H1 (cell line): ENCODE data around the gene TGM2. TPM values are rescaled to one million over a fixed set of nuclear protein-coding genes. Genes with fewer than 3 reads are reported as not detected.

Experiments used
- CTCF ChIA-PET: fragments of 300-600 bp; sonication (Branson Sonifier 250); formaldehyde crosslinking; loops from one replicate; lab custom pipeline; 2021; ENCODE audit not compliant: partially characterized antibody; lab: Charles Lee
- POLR2A ChIA-PET: fragments of 300-600 bp; sonication (Branson Sonifier 250); formaldehyde crosslinking; loops from one replicate; lab custom pipeline; 2021; ENCODE audit warnings: inconsistent platforms; ENCODE audit not compliant: partially characterized antibody; lab: Charles Lee
- DNase-seq, 2 experiments: peaks; one replicate each; pipeline versions ENCODE4 v3.0.0 to v3.0.0-alpha.2; 2010 to 2022; ENCODE audit warnings: low spot score in 2 of 2, low read depth in 1 of 2, mixed read lengths in 1 of 2
- FAIRE-seq: peaks from 2 replicates; lab custom pipeline; 2011; peaks lifted over from hg19 to GRCh38; lab: Jason Lieb, UNC
- H2AFZ ChIP-seq: 2 replicates; pipeline ENCODE4 v1.8.1; 2012; ENCODE audit warnings: low read length, inconsistent platforms
- H2AK5ac ChIP-seq: 2 replicates; pipeline ENCODE4 v1.6.1; 2013; ENCODE audit warnings: low read depth, low read length
- H2BK120ac ChIP-seq: replicated peaks from 2 replicates; pipeline ENCODE3; 2013; ENCODE audit warnings: low read depth, low read length, inconsistent platforms
- H2BK12ac ChIP-seq: 2 replicates; pipeline ENCODE4 v1.6.1; 2013; ENCODE audit warnings: low read depth, low read length
- H2BK15ac ChIP-seq: 2 replicates; pipeline ENCODE4 v1.6.1; 2013; ENCODE audit warnings: low read length
- H2BK20ac ChIP-seq: 2 replicates; pipeline ENCODE4 v1.6.1; 2013; ENCODE audit warnings: low read length
- H2BK5ac ChIP-seq: 2 replicates; pipeline ENCODE4 v1.6.1; 2013; ENCODE audit warnings: low read depth, low read length
- H3K14ac ChIP-seq: 2 replicates; pipeline ENCODE4 v1.6.1; 2013; ENCODE audit warnings: inconsistent platforms; ENCODE audit not compliant: insufficient read length
- H3K18ac ChIP-seq: 2 replicates; pipeline ENCODE4 v1.6.1; 2013; ENCODE audit warnings: low read length; ENCODE audit errors: extremely low read depth
- H3K23ac ChIP-seq: 2 replicates; pipeline ENCODE4 v1.6.1; 2013; ENCODE audit warnings: inconsistent platforms; ENCODE audit not compliant: insufficient read length
- H3K23me2 ChIP-seq: 2 replicates; pipeline ENCODE4 v1.6.1; 2013; ENCODE audit warnings: low read depth, low read length
- H3K27ac ChIP-seq: 2 replicates; pipeline ENCODE4 v1.6.1; 2011; ENCODE audit warnings: low read depth, low read length, inconsistent platforms
- H3K27me3 ChIP-seq, 4 experiments: replicated peaks in 1 of 4; 1 replicate in 1 of 4; 2 replicates in 3 of 4; pipeline versions ENCODE4 v1.6.1 to v1.8.1; 2011 to 2013; ENCODE audit warnings: low read length in 3 of 4, mild to moderate bottlenecking in 3 of 4, inconsistent platforms in 2 of 4, mixed read lengths in 2 of 4, moderate library complexity in 1 of 4; ENCODE audit not compliant: control insufficient read depth in 3 of 4, insufficient read depth in 3 of 4; ENCODE audit errors: extremely low read depth in 1 of 4
- H3K36me3 ChIP-seq, 4 experiments: 2 replicates each; pipeline versions ENCODE4 v1.6.1 to v1.8.1; 2011 to 2013; ENCODE audit warnings: mild to moderate bottlenecking in 4 of 4, low read length in 3 of 4, moderate library complexity in 2 of 4, control low read depth in 1 of 4, inconsistent platforms in 1 of 4; ENCODE audit not compliant: insufficient read depth in 4 of 4, control insufficient read depth in 2 of 4
- H3K4ac ChIP-seq: replicated peaks from 2 replicates; pipeline ENCODE3; 2013; ENCODE audit warnings: low read length, low read depth, mixed read lengths, inconsistent platforms; ENCODE audit not compliant: insufficient read length
- H3K4me1 ChIP-seq, 4 experiments: replicated peaks in 1 of 4; 1 replicate in 1 of 4; 2 replicates in 3 of 4; pipeline versions ENCODE4 v1.6.1 to v1.8.1; 2011 to 2013; ENCODE audit warnings: low read length in 3 of 4, inconsistent platforms in 2 of 4, mixed read lengths in 1 of 4; ENCODE audit not compliant: insufficient read depth in 4 of 4, control insufficient read depth in 3 of 4
- H3K4me2 ChIP-seq, 2 experiments: 2 replicates each; pipeline versions ENCODE4 v1.6.1 to v1.8.1; 2011 to 2013; ENCODE audit warnings: low read depth in 2 of 2, low read length in 2 of 2, control low read depth in 1 of 2, inconsistent platforms in 1 of 2, mild to moderate bottlenecking in 1 of 2; ENCODE audit not compliant: insufficient read depth in 1 of 2
- H3K4me3 ChIP-seq, 4 experiments: fragments of 200-600, 300-600 bp in 1 of 4; sonication (generic), shearing (Covaris generic), sonication (Bioruptor Twin) in 1 of 4; 2 replicates each; pipeline versions ENCODE4 v1.5.1 to v1.8.1; 2011 to 2016; ENCODE audit warnings: low read length in 4 of 4, low read depth in 3 of 4, control low read depth in 2 of 4, inconsistent platforms in 2 of 4, mild to moderate bottlenecking in 2 of 4, mixed read lengths in 1 of 4, moderate library complexity in 1 of 4; ENCODE audit not compliant: insufficient read depth in 2 of 4; ENCODE audit errors: extremely low read depth in 1 of 4
- H3K56ac ChIP-seq: replicated peaks from 2 replicates; pipeline ENCODE3; 2013; ENCODE audit warnings: low read depth, mild to moderate bottlenecking, mixed read lengths, low read length, inconsistent platforms; ENCODE audit not compliant: insufficient read length
- H3K79me1 ChIP-seq: 2 replicates; pipeline ENCODE4 v1.6.1; 2013; ENCODE audit warnings: low read depth, low read length, control low read depth
- H3K79me2 ChIP-seq, 2 experiments: 2 replicates each; pipeline versions ENCODE4 v1.6.1 to v1.8.1; 2012 to 2013; ENCODE audit warnings: low read length in 2 of 2, mild to moderate bottlenecking in 2 of 2, inconsistent platforms in 1 of 2; ENCODE audit not compliant: insufficient read depth in 2 of 2, control insufficient read depth in 1 of 2
- H3K9ac ChIP-seq, 4 experiments: replicated peaks in 1 of 4; 1 replicate in 1 of 4; 2 replicates in 3 of 4; pipeline versions ENCODE4 v1.6.1 to v1.8.1; 2011 to 2013; ENCODE audit warnings: low read depth in 3 of 4, low read length in 3 of 4, control low read depth in 2 of 4, mild to moderate bottlenecking in 2 of 4, moderate library complexity in 2 of 4, inconsistent platforms in 1 of 4; ENCODE audit errors: extremely low read depth in 1 of 4
- H3K9me3 ChIP-seq, 2 experiments: 2 replicates each; pipeline versions ENCODE4 v1.6.1 to v1.8.1; 2012 to 2013; ENCODE audit warnings: mild to moderate bottlenecking in 2 of 2, moderate library complexity in 2 of 2, control low read depth in 1 of 2, inconsistent platforms in 1 of 2, low read depth in 1 of 2, low read length in 1 of 2, mixed read lengths in 1 of 2; ENCODE audit not compliant: insufficient read depth in 2 of 2
- H4K20me1 ChIP-seq, 2 experiments: replicated peaks in 1 of 2; 2 replicates each; pipeline versions ENCODE3 to v1.8.1; 2011 to 2013; ENCODE audit warnings: inconsistent platforms in 2 of 2, low read length in 2 of 2, mild to moderate bottlenecking in 1 of 2; ENCODE audit not compliant: insufficient read depth in 2 of 2, control insufficient read depth in 1 of 2
- H4K5ac ChIP-seq: 2 replicates; pipeline ENCODE4 v1.6.1; 2013; ENCODE audit warnings: low read length, low read depth, mixed read lengths, inconsistent platforms; ENCODE audit not compliant: insufficient read length
- H4K8ac ChIP-seq: 2 replicates; pipeline ENCODE4 v1.8.0; 2013; ENCODE audit warnings: mild to moderate bottlenecking, moderate library complexity, low read length, inconsistent platforms; ENCODE audit not compliant: insufficient read depth; ENCODE audit errors: extremely low read depth
- H4K91ac ChIP-seq: replicated peaks from 2 replicates; pipeline ENCODE3; 2013; ENCODE audit warnings: low read length, mixed read lengths, inconsistent platforms; ENCODE audit not compliant: insufficient read length
- ATF3 ChIP-seq: IDR thresholded peaks from 2 replicates; pipeline ENCODE4 v1.6.1; 2011; ENCODE audit warnings: low read depth, mild to moderate bottlenecking, low read length; ENCODE audit not compliant: insufficient read depth
- CBX5 ChIP-seq: fragments of 300-800, 300-1000 bp; sonication (generic); IDR thresholded peaks from 2 replicates; pipeline ENCODE4 v1.7.1; 2016; ENCODE audit warnings: antibody characterized with exemption, low read length, low read depth
- CHD1 ChIP-seq: IDR thresholded peaks from 2 replicates; pipeline ENCODE4 v1.6.1; 2012; ENCODE audit warnings: low read depth, low read length, improper control_type of control experiment
- CTCF ChIP-seq, 3 experiments: IDR thresholded peaks; 1 replicate in 2 of 3; 2 replicates in 1 of 3; pipeline versions ENCODE4 v1.5.1 to v1.6.1; 2011; ENCODE audit warnings: low read length in 3 of 3, mild to moderate bottlenecking in 3 of 3, inconsistent platforms in 2 of 3, low read depth in 1 of 3, moderate library complexity in 1 of 3; ENCODE audit not compliant: insufficient read depth in 1 of 3; ENCODE audit errors: control extremely low read depth in 1 of 3
- E2F6 ChIP-seq: IDR thresholded peaks from 2 replicates; pipeline ENCODE4 v1.6.1; 2012; ENCODE audit warnings: inconsistent platforms
- EZH2 ChIP-seq: fragments of 200-600 bp; sonication (generic); IDR thresholded peaks from 2 replicates; pipeline ENCODE4 v1.7.1; 2012; ENCODE audit warnings: low read depth, mild to moderate bottlenecking, moderate library complexity, low read length, inconsistent platforms; ENCODE audit not compliant: severe bottlenecking
- POU5F1 ChIP-seq: IDR thresholded peaks from 2 replicates; pipeline ENCODE4 v1.6.1; 2011; ENCODE audit warnings: low read depth, mild to moderate bottlenecking, low read length, moderate library complexity
- TAF7 ChIP-seq: optimal IDR thresholded peaks from 2 replicates; pipeline ENCODE3; 2011; ENCODE audit warnings: low read depth, mild to moderate bottlenecking, inconsistent platforms, low read length, moderate library complexity, borderline replicate concordance
- USF2 ChIP-seq: IDR thresholded peaks from 2 replicates; pipeline ENCODE4 v1.6.1; 2011; ENCODE audit warnings: low read length, improper control_type of control experiment
- WGBS, 2 experiments: shearing (Covaris generic) in 1 of 2; methylation state at CpG; one replicate each; pipeline versions ENCODE4 v1.1.6 to v1.1.7; 2013 to 2015; ENCODE audit warnings: low lambda C conversion rate in 2 of 2, mixed read lengths in 2 of 2, inconsistent platforms in 1 of 2, low coverage in 1 of 2, missing lambda C conversion rate in 1 of 2; ENCODE audit not compliant: insufficient replicate concordance in 2 of 2, insufficient coverage in 1 of 2, insufficient read length in 1 of 2; ENCODE audit errors: extremely low coverage in 1 of 2, missing lambda C conversion rate in 1 of 2; 5-methylcytosine and 5-hydroxymethylcytosine counted together
- polyA plus RNA-seq, 7 experiments: library from polyadenylated mRNA; depleted of rRNA in 3 of 7; stranded (reverse) in 5 of 7; unstranded in 2 of 7; fragments of >200 nt in 5 of 7; fragments of 200-250 nt in 2 of 7; gene quantifications; 1 replicate in 5 of 7; 2 replicates in 1 of 7; 4 replicates in 1 of 7; pipeline versions ENCODE4 v1.2.1 to v1.2.3, GENCODE V29; 2011 to 2013; ENCODE audit warnings: missing spikeins in 2 of 7, mixed read lengths in 2 of 7
- total RNA-seq: library from RNA; stranded (reverse); fragmentation: NEBNext Ultra II Directional; extraction: Animal tissue kit (Norgen Biotek cat#: 25700); gene quantifications from 2 replicates; pipeline ENCODE4 v1.2.1, GENCODE V29; 2021

The TGM2 gene
- total and polyA plus RNA-seq, 2 of the 8 experiments (the other 6 are each of a cell fraction or from before 2014, with no cell fraction given) = 0.86 to 1.0 TPM

- H3K27ac ChIP-seq = no peak overlapping the region
- no peak overlapping the region for H3K4ac ChIP-seq
- ChIA-PET CTCF (interaction anchor here (0.7 to 4.5 kb wide), 2 partner anchors 76 to 88 kb away, joined by 3 to 21 read pairs; no protein-coding TSS in a partner anchor), POLR2A (no interaction called here)
- no peaks in the 10 kb centered on the region for H3K27me3 ChIP-seq
- H3K4me1 ChIP-seq = peaks cover 0 to 8% (median 2%) of the 10 kb centered on the region in 4 experiments; a peak in 4 of 7 replicates
- no peak overlapping the region for H3K14ac ChIP-seq
- H3K79me1 ChIP-seq = no peaks in the 10 kb centered on the region
- no peak overlapping the region for H4K8ac ChIP-seq
- WGBS, 2 experiments = 87% methylated on average over 3 of the region's 4 CpGs; no CpG with 5 or more reads in 1 of the 2 experiments
- H2BK120ac ChIP-seq = no peak overlapping the region
- no peaks in the 10 kb centered on the region for H3K36me3 ChIP-seq
- no peak overlapping the region for H2BK12ac ChIP-seq
- H2AK5ac ChIP-seq = no peak overlapping the region
- DNase-seq (no peak), FAIRE-seq (no peak)
- no peaks in the 10 kb centered on the region for H3K23me2 ChIP-seq
- no peaks in the 10 kb centered on the region for H3K79me2 ChIP-seq
- H4K91ac ChIP-seq = no peak overlapping the region
- no peak overlapping the region for H2BK20ac ChIP-seq
- H4K20me1 ChIP-seq = no peaks in the 10 kb centered on the region
- no peak overlapping the region for H3K23ac ChIP-seq
- no peak overlapping the region for H3K4me2 ChIP-seq
- no peak overlapping the region for H3K9ac ChIP-seq
- H3K9me3 ChIP-seq = no peaks in the 10 kb centered on the region
- H3K4me3 ChIP-seq = no peak overlapping the region
- H3K18ac ChIP-seq = no peak overlapping the region
- no peak overlapping the region for H3K56ac ChIP-seq
- no peak overlapping the region for H2AFZ ChIP-seq
- no peak overlapping the region for H2BK5ac ChIP-seq
- no peak overlapping the region for H4K5ac ChIP-seq
- no peak overlapping the region for H2BK15ac ChIP-seq
- TF ChIP-seq ATF3 = no peak
- no peak for TF ChIP-seq CBX5
- no peak for TF ChIP-seq USF2
- no peak for TF ChIP-seq E2F6
- no peak for TF ChIP-seq POU5F1
- TF ChIP-seq CTCF (IDR thresholded peaks at IDR 0.05; ENCODE audit: control extremely low read depth in 1 of 3, insufficient read depth in 1 of 3, low read depth in 1 of 3, low read length in 3 of 3) = no peak
- no peak for TF ChIP-seq TAF7
- no peak for TF ChIP-seq EZH2
- TF ChIP-seq CHD1 = no peak
These were observed 18.9 kb downstream of the TGM2 start for GRCh38 chr20:38146156-38146555.
